ENCODE data around the gene XRN2. TPM values are rescaled to one million over a fixed set of nuclear protein-coding genes. Genes with fewer than 3 reads are reported as not detected.

XRN2 gene
- total and polyA plus RNA-seq, 2 experiments from 2014 or later, result 39.6 to 79.1 TPM

DNA sequence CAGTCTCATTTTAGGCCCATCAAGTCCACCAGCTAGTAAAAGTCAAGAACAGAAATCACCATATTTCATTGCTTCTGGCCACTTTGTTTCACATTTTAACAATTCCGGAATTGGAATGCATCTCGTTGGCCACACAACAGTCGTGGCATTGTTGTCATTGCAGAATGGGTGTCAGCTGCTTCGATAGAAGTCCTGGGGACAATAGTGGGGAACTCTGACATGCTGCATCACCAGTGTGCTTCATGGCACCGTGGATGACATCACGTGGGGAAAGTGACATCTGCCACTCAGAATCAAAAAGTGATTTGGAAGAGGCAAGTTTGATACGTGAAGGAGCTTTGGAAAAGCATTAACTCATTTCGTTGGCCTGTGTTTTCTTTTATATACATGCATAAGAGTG is 43.8 kb upstream of the XRN2 start:
- Histone ChIP-seq H3K9me3 (ENCODE audit: low read depth) (no peaks in the 10 kb centered on the region), H3K4me2 (no peak overlapping the region), H3K36me3 (replicated peaks; ENCODE audit: insufficient read depth, low read depth) (no peaks in the 10 kb centered on the region), H3K4me1 (ENCODE audit: insufficient read depth) (no peaks in the 10 kb centered on the region), H3K4me3 (no peak overlapping the region), H3K27me3 (no peaks in the 10 kb centered on the region), H4K20me1 (ENCODE audit: insufficient read depth, poor library complexity, severe bottlenecking) (no peaks in the 10 kb centered on the region), H3K79me2 (no peaks in the 10 kb centered on the region), H3K9me2 (replicated peaks; ENCODE audit: insufficient read depth) (no peaks in the 10 kb centered on the region), H2AFZ (no peak overlapping the region), H3K27ac (no peak overlapping the region)
- 89% methylated on average over 8 of the region's 8 CpGs for WGBS (ENCODE audit: low lambda C conversion rate, missing lambda C conversion rate)
- DNase-seq (ENCODE audit: low spot score), result no peak
- TF ChIP-seq EZH2phosphoT487 (IDR thresholded peaks at IDR 0.05; ENCODE audit: low read depth, severe bottlenecking, unreplicated experiment) (no peak), CTCF (IDR thresholded peaks at IDR 0.05; ENCODE audit: poor library complexity) (no peak), EZH2 (IDR thresholded peaks at IDR 0.05; ENCODE audit: borderline replicate concordance) (no peak)

- Histone ChIP-seq H3K4me2 (no peak overlapping the region), H3K4me1 (ENCODE audit: insufficient read depth) (no peaks in the 10 kb centered on the region), H2AFZ (no peak overlapping the region), H3K9me2 (replicated peaks; ENCODE audit: insufficient read depth) (no peaks in the 10 kb centered on the region), H3K4me3 (no peak overlapping the region), H3K36me3 (replicated peaks; ENCODE audit: insufficient read depth, low read depth) (no peaks in the 10 kb centered on the region), H4K20me1 (ENCODE audit: insufficient read depth, poor library complexity, severe bottlenecking) (no peaks in the 10 kb centered on the region), H3K27ac (no peak overlapping the region), H3K9me3 (ENCODE audit: low read depth) (no peaks in the 10 kb centered on the region), H3K79me2 (no peaks in the 10 kb centered on the region), H3K27me3 (no peaks in the 10 kb centered on the region)
- TF ChIP-seq EZH2phosphoT487 (IDR thresholded peaks at IDR 0.05; ENCODE audit: low read depth, severe bottlenecking, unreplicated experiment) (no peak), CTCF (IDR thresholded peaks at IDR 0.05; ENCODE audit: poor library complexity) (no peak), EZH2 (IDR thresholded peaks at IDR 0.05; ENCODE audit: borderline replicate concordance) (no peak)
- 81% methylated on average over 2 of the region's 2 CpGs for WGBS (ENCODE audit: low lambda C conversion rate, missing lambda C conversion rate)
- no peak for DNase-seq (ENCODE audit: low spot score)
Measured at GRCh38 chr20:21262812-21263211, 40.3 kb upstream of the XRN2 start.

GRCh38 chr20:21265261-21266190 is 37.6 kb upstream of the XRN2 start:
- H3K4me2 ChIP-seq, result no peak overlapping the region
- no peaks in the 10 kb centered on the region for H3K79me2 ChIP-seq
- no peaks in the 10 kb centered on the region for H3K9me2 ChIP-seq (replicated peaks; ENCODE audit: insufficient read depth)
- TF ChIP-seq CTCF (IDR thresholded peaks at IDR 0.05; ENCODE audit: poor library complexity) (no peak), EZH2 (IDR thresholded peaks at IDR 0.05; ENCODE audit: borderline replicate concordance) (no peak), EZH2phosphoT487 (IDR thresholded peaks at IDR 0.05; ENCODE audit: low read depth, severe bottlenecking, unreplicated experiment) (no peak)
- no peak overlapping the region for H3K4me3 ChIP-seq
- H3K27me3 ChIP-seq, result no peaks in the 10 kb centered on the region
- H3K36me3 ChIP-seq (replicated peaks; ENCODE audit: insufficient read depth, low read depth), result no peaks in the 10 kb centered on the region
- WGBS (ENCODE audit: low lambda C conversion rate, missing lambda C conversion rate), result 80% methylated on average over 15 of the region's 15 CpGs
- DNase-seq (ENCODE audit: low spot score), result no peak
- H3K27ac ChIP-seq, result no peak overlapping the region
- H3K9me3 ChIP-seq (ENCODE audit: low read depth), result no peaks in the 10 kb centered on the region
- H3K4me1 ChIP-seq (ENCODE audit: insufficient read depth), result no peaks in the 10 kb centered on the region
- H4K20me1 ChIP-seq (ENCODE audit: insufficient read depth, poor library complexity, severe bottlenecking), result no peaks in the 10 kb centered on the region
- no peak overlapping the region for H2AFZ ChIP-seq

Measured in hepatocyte (in vitro differentiated cells).